LoVo (cell line): ENCODE measurements around the gene KPTN.
"Not testable (repeated sequence)": the region's sequence is repeated elsewhere in the genome, so short reads cannot be mapped to it uniquely, and the experiment has no call there.

Source experiments
- DNase-seq: peaks from one replicate; pipeline ENCODE4 v3.0.0-alpha.2; 2016; ENCODE audit warnings: low spot score

Gene KPTN

GRCh38 chr19:47491358-47492136 lies 7.5 kb upstream of the KPTN start:
- DNase-seq = no peak

GRCh38 chr19:47490847-47491246 lies 6.8 kb upstream of the KPTN start:
- DNase-seq = no peak

DNA sequence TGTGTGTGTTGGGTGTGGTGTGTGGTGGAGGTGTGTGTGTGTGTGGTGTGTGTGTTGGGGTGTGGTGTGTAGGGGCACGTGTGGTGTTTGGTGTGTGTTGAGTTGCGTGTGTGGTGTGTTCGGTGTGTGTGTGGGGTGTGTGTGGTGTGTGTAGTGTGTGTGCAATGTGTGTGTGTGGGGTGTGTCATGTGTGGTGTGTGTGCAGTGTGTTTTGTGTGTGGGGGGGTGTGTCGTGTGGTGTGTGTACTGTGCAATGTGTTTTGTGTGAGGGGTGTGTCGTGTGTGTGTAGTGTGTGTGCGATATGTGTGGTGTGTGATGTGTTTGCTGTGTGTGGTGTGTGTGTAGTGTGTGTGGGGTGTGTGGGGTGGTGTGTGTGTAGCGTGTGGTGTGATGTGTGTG lies 6.0 kb upstream of the KPTN start:
- no peak for DNase-seq

GRCh38 chr19:47489072-47489914 lies 5.3 kb upstream of the KPTN start:
- no peak for DNase-seq

- DNase-seq = no peak
These were observed 3.8 kb upstream of the KPTN start for GRCh38 chr19:47487551-47488515.

DNA sequence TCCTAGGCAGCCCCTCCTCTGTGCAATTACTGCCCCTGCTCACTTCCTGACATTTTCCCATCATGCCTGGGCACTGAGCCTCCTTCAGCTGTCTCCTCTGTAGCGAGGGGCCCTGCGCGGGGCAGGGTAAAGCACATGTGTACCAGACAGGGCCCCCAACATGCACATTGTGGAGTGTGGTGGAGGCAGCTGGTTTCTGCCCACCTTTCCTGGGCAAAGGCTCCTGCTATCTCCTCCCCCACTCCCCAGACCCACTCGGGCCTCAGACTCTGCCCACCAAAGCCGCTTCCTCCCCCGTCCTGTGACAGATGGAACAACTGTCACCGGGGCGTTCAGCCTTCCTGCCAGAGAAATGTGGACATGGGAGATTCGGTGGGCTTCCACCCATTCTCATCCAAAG lies 2.9 kb upstream of the KPTN start:
- no peak for DNase-seq

- not testable (repeated sequence) for DNase-seq
These were observed 2.2 kb upstream of the KPTN start for GRCh38 chr19:47486220-47486619.

DNA sequence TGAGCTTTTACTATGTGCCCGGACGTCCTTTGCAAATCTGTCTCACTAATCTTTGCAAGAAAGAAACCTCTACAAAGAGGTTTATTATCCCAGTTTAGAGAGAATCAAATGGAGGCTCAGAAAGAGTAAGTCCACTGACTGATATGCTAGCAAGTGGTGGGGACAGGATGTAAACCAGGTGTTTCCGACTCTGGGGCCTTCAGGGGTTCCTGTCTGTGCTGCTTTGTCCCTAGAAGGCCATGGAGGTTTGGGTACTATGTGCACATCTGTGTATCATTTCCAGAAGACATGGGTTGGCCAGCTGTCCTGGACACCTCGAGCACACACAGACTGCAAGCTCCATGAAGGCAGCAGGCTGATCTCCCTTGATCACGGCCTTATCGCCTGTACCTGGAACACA lies 1.2 kb upstream of the KPTN start:
- DNase-seq = no peak

DNA sequence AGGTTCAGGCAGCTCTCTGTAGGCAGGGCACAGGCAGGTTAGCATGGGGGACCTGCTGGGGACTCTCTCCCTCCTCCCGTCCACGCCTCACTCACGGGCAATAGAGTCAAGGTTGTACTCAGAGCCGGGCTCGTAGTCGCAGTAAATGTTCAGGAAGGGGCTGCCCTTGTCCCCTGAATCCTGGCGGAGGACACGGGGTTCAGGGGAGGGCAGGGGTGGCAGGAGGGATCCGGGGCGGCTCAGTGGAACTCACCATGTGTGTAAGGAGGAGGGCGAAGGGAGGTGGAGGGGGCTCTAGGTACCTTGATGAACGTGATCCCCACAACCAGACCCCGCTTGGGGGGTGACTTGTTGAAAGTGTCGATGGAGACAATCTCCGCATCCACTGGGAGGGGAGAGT lies 819 bp downstream of the KPTN start:
- no peak for DNase-seq

GRCh38 chr19:47481460-47482052 lies 2.5 kb downstream of the KPTN start:
- no peak for DNase-seq

DNA sequence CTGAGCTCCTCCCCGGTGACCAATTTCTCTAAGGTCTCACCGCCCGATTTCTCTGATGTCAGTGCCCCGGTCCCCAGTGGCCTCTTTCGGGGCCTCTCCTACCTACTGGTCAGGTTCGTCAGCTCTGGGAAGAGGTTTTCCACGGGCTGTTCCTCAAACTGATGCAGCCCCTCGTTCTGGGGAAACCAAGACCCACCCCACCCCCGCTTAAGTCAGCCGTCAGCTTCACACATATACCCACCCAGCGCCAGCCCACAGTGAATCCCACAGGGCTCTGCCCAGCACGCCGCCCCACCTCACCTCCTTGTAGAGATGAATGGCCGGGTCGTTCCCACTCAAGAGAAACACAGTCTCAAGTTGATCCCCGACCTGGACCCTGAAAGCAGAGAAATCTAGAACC lies 3.4 kb downstream of the KPTN start:
- DNase-seq = no peak

DNA sequence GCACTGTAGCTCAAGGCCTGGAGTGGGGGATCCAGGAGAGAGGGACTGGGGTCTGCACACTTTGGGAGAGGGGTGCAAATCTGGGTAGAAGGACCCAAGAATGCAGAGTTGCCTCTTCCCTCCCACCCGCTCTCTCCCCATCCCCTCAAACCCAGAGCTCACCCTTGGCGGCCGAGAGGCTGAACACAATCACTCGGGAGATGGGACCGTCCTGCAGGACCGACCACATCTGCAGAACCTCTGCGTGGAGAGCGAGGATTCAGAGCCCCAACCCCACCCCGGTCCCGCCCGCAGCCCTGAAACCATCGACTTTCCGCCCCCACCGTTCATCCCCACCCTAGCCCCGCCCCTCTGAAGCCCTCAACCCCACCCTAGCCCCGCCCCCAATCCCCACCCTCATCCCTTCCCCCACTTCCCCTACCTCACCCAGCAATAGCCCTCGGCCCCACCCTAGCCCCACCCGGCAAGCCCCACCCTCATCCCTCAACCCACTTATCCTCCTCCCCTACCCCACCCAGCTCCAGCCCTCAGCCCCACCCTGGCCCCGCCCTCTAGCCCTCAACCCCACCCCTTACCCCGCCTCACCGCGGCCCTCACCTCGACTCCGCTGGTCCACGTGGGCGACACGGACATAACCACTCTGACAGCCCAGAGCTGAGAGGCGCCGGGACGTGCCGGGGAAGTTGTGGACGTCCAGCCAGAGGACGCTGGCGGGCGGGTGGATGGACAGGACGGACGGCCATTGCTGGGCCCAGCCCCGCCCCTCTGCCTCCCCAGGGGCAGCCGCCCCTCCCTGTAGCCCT lies 4.1 kb downstream of the KPTN start:
- no peak for DNase-seq

DNA sequence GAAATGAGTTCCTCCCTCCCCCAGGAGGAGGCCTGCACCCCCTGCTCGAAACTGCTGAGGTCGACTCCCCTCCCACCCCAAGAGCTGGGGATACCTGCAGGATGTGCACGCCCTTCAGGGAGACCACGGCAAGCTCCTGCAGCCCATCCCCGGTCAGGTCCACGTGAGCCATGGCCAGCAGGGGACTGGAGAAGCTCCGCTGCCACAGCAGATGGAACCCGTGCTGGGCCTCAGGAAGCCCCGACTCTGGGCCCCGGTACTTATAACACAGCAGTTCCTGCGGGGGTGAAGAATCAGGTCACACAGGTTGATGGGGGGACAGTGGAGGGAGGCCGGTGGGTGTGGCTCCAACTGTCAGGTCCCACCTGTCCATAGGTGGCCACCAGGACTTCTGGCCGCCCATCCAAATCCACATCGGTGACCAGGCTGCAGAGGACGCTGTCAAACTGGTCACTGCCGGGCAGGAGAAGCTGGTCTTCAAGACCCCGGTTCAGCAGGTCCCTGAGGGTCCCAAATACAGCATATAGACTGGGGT lies 7.5 kb downstream of the KPTN start:
- DNase-seq = no peak

DNA sequence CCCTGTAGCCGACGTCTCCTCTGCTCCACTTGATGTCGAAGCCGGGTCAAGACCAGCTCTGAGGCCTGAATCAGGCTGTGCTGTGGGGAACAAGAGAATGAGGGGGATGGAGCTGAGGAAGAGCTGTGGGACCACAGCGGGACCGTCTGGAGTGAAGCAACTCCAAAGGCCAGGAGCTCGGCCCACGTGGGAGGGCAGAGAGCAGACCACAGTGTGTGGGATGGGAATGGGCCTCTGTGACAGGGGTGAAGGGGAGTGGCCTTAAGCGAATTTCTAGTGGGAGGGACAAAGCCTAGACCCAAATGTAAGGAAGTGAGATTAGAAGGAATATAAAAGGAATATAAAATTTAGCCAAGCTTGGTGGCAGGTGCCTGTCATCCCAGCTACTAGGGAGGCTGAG lies 8.6 kb downstream of the KPTN start:
- no peak for DNase-seq

DNA sequence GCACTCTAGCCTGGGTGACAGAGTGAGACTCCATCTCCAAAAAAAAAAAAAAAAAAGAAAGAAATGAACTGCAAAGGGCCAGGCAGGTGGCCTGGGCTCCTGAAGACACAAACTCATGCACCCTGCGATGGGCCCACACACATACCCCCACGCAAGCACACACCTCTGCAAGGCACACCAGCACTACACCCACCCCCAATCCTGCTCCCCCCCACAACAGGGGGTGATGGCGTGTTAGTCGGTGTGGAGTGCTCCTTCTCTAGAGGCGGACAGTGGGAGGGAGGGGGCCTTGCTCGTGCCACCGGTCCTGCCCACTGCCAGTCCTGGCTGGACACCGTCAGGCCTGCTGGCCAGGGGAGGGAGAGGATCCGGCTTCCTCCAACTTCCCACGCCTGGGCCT lies 10.7 kb downstream of the KPTN start:
- no peak for DNase-seq

- peak; percentile 13 for DNase-seq
These were observed 12.1 kb downstream of the KPTN start, which contains the start of gene SLC8A2 for GRCh38 chr19:47471733-47472457. TSS of gene SLC8A2 (minus strand) at chr19:47471893. CDS start at chr19:47466403, 5,490 bp downstream.

- DNase-seq = no peak
These were observed 12.7 kb downstream of the KPTN start for GRCh38 chr19:47471381-47471732.

- no peak for DNase-seq
These were observed 13.4 kb downstream of the KPTN start for GRCh38 chr19:47470447-47471195.

DNA sequence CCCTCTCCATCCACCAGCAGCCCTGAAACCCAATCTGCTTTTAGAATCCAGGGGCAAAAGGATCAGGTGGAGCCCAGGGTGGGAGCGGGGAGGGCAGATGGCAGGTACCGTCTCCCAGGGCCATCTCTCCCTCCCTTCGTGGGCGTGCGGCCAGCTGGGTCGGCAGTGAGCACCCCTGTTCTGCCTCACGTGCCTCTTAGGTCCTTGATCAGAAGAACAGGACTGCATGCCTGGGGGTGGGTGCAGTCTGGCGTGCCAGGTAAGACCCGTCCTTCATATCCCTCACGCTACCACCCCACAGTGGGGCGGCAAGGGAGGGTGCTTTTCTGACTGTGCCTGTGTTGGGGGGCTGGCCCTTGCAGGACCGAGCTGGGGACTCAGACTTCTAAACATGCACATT lies 14.3 kb downstream of the KPTN start:
- DNase-seq = no peak
